GM10847 (cell line): ENCODE data around the gene MN1.

Experiments used
- POLR2A ChIP-seq: IDR thresholded peaks from 2 replicates; pipeline ENCODE4 v1.6.1; 2011; ENCODE audit not compliant: insufficient read length; ENCODE audit errors: extremely low read depth

The MN1 gene

GRCh38 chr22:27729246-27729645 lies 72.3 kb downstream of the MN1 start:
- no peak for TF ChIP-seq POLR2A

- TF ChIP-seq POLR2A, result no peak
Observed at GRCh38 chr22:27727673-27728451, 73.7 kb downstream of the MN1 start.

DNA sequence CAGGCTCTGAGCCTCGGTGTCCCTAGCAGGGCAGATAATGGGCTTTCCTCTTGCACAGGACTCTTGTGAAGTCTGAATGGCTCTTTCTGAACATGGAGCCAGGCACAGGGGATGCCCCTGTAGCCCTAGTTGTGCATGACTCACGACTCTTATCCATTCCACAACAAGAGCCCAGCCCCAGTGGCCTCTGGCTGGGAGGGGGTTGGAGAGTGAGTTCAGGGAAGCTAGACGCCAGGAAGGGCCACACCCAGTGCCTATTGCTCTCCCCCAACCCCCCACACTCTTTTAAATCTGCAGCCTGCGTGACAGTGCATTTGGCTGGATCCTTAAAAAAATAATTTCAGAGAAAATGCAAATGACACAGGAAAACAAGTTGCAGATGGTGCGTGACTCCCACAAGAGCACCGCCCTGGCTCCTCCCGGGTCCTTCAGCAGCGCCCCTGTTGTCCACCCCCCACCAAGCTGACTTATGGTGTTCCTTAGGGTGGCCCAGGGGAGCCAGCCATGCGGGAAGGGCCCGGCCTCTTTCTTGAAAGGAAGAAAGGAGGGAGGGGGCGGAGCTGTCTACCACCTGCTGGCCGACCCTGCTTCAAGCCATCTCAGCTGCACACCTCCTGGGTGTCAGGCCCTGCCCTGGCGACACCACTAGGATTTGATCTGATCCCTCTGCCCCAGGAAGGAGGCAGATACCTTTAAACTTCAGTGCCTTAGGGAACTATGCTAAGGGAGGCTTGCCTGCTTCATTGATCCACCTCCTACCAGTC lies 74.7 kb downstream of the MN1 start:
- no peak for TF ChIP-seq POLR2A

DNA sequence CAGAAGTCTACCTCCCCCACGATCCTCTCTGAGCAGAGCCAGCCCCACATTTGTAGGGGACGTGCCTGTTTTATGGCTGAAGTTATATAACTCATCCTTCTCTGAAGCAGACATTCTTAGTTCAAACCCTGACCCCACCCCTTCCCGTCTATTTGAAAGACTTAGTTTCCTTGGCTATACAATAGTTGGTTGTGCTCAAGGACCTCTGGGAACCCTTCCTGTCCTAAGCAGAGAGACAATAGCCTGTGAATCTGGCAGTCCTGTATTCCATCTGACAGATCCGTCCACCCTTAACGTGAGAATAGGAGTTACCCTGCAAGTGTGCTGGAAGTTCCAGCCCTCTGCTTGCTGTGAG lies 75.2 kb downstream of the MN1 start:
- no peak for TF ChIP-seq POLR2A

DNA sequence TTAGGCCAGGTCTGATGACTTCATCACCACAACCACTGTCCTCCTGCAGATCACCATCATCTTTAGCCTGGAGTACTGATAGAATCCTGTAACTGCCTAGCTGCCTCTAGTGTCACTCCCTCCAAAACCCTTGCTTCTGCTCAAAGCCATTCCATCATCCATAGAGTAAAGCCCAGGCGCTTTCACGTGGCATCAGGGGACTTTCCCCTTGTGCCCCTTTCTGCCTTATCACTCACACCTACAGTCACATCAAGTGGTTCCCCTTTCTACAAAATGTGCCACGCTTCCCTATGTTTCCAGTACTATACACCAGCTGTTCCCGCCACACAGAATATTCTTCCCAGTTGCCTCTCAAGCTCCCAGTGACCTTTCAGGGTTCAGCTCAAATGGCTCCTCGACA lies 75.9 kb downstream of the MN1 start:
- TF ChIP-seq POLR2A, result no peak

- TF ChIP-seq POLR2A, result no peak
Observed at GRCh38 chr22:27724709-27725108, 76.8 kb downstream of the MN1 start.

DNA sequence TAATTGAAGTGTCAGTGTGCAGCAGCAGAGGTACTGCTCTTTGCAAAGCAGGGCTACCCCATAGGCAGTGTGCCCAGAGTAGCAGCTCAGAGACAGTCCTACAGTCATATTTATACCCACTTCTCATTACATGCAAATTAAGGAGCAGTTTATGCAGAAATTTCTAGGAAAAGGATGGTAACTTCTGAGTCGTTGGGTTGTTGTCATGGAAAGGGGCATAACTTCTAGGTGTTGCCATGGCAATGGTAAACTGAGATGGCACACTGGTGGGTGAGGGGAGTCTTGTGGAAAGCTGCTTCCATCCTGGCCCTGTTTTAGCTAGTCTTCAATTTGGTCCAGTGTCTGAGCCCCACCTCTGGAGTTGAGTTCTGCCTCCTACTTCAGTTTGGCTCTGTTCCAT lies 77.4 kb downstream of the MN1 start:
- TF ChIP-seq POLR2A, result no peak

- no peak for TF ChIP-seq POLR2A
Observed at GRCh38 chr22:27723708-27724107, 77.8 kb downstream of the MN1 start.

DNA sequence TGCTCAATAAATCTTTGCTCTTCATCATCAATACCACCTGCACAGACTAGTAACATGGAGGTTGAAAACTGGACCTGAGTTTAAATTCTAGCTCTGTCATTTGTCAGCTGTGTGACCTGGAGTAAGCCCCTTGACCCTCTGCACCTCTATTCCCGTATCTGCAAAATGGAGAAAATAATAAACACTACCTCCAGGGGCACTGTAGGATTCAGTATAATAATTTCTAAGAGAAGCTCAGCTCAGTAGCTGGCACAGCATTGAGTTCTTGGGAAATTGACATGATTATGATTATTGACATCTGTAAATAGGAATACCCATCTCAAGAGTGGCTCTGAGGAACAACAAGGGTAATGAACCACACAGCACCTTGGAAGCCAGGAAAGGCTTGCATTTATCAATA lies 78.4 kb downstream of the MN1 start:
- no peak for TF ChIP-seq POLR2A

DNA sequence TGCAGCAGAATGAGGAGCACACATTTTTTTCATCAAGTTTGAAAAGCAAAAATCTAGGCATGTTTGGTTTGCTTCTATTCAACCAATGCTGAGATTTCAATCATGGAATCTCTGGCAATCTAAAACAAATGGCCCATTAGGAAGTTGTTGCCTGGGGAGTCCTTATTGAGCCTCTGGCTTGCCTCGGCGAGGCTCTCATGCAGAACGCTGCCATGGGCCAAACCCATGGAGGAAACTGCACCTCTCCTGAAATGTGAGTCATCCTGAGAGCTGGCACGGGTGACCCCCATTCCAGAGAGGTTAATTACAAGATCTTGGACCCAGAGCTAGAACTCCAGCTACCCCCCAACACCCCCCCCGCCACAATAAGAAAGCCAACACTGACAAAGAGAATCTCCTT lies 80.7 kb downstream of the MN1 start:
- no peak for TF ChIP-seq POLR2A

- TF ChIP-seq POLR2A, result no peak
Observed at GRCh38 chr22:27719535-27720227, 81.9 kb downstream of the MN1 start.

DNA sequence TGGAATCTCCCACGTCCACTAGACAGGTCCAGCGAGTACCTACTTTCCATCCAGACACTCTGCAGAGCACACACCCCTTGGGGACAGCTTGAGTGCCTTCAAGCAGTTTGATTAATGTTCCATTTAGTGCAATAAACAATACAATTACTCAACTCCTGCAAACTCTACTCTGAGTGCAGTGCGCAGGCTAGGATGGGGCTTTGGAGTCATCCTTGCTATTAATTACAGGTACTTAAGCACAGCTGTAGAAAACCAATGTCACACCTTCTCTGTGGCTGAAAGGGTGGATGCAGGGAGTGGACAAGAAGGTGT lies 82.6 kb downstream of the MN1 start:
- no peak for TF ChIP-seq POLR2A

- no peak for TF ChIP-seq POLR2A
Observed at GRCh38 chr22:27718186-27719035, 83.1 kb downstream of the MN1 start.

DNA sequence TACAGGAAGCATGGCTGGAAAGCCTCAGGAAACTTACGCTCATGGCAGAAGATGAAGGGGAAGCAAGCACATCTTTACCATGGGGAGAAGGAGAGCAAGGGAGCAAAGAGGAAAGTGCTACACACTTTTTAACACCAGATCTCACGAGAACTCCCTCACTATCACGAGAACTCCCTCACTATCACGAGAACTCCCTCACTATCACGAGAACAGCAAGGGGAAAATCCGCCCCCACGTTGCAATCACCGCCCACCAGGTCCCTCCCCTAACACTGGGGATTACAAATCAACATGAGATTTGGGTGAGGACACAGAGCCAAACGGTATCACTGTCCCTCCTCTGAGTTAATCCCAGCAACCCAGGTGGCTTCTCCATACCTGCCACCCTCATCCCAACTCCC lies 84.5 kb downstream of the MN1 start:
- no peak for TF ChIP-seq POLR2A

DNA sequence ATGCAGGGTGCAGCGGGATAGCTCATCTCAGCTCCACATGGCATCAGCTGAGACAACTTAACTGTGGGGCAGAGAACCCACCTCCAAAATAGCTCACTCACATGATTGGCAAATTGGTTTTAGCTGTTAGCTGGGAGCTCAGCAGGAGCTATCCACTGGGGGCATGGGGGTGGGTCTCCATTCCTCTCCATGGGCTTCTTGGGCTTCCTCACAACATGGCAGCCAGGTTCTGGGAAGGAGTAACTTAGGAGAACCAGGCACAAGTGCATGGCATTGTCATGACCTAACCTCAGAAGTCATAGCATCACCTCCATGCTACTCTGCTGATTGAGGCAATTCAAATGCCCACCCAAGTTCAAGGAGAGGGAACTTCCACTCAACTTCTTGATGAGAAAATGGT lies 85.5 kb downstream of the MN1 start:
- TF ChIP-seq POLR2A, result no peak

GRCh38 chr22:27715106-27715505 lies 86.5 kb downstream of the MN1 start:
- no peak for TF ChIP-seq POLR2A

DNA sequence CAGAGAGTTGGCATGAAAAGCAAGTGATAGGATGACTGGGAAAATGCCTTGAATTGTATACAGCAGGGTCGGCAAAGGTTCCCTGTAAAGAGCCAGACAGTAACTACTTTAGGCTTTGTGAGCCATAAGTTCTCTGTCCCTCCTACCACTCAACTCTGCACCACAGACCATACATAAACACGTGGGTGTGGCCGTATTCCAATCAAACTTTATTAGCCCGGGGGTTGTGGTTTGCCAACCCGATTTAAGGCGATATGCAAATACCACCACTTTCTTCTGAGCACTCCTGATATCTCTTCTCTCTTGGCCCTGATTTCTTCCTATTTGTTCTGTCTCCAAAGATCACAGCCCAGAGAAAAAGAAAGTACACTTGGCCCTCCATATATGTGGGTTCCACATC lies 87.5 kb downstream of the MN1 start:
- TF ChIP-seq POLR2A, result no peak
